GM19463 (cell line): Measurements from ENCODE around the gene TMOD3.

Source experiments
- ATAC-seq: cut with Tn5 transposase; IDR thresholded peaks from one replicate; pipeline ENCODE4 v1.9.1; 2021; ENCODE audit warnings: mild to moderate bottlenecking, moderate library complexity; ENCODE audit not compliant: unreplicated experiment

The TMOD3 gene

GRCh38 chr15:51907136-51907862 is 77.8 kb downstream of the TMOD3 start:
- ATAC-seq: no peak

DNA sequence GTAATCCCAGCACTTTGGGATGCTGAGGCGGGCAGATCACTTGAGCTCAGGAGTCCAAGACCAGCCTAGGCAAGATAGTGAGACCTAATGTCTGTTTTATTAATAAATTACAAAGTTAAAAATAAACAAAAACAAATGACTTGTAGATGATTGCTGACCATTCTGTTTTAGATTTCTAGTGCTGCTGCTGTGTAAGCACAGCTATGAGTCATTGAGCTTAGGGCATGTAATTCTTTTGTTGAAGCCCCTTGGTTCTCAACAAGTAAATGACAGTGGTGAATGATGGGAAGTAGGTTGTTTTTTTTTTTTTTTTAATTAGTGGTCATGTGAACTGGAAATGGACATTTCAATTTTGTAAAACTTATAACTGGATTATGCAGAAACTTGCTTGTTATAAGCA is 78.9 kb downstream of the TMOD3 start:
- no peak for ATAC-seq

DNA sequence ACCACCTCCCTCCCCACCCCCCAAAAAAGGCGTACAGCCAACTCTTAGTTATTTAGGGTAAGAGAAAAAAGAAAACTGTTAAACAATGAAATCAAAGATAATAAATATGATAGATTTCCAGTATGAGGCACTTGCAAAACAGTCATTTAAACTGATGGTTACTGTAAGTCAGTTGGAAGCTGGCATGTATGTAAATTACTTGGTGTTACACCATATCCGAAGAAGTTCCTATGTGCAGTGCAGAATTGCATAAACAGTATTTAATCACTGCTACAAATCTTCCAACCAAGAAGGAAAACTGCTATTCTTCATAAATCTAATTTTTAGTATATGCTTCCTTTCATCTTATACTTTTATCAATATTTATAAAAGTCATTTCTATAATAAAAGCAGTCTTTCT is 80.1 kb downstream of the TMOD3 start:
- no peak for ATAC-seq

DNA sequence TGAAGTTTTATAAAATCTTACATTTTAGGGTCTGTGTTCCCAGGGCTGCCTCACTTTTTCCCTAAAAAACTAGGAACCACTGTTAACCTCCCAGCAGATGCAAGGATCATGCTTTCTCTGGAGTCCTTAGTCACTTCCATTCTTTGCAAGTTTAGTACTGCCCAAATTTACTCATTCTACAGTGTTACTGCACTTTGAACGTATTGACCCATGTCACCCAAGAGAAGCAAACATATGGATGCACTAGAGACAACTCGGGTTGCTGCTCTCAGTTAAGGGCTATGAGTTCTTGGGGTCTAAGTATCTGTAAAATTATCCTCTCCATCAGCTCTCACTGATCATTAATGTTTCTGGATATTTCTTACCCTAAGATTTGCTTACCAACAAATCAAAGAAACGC is 83.1 kb downstream of the TMOD3 start:
- no peak for ATAC-seq

GRCh38 chr15:51917493-51917892 is 88.0 kb downstream of the TMOD3 start:
- ATAC-seq: no peak

GRCh38 chr15:51924156-51925068 is 95.0 kb downstream of the TMOD3 start:
- ATAC-seq: no peak

DNA sequence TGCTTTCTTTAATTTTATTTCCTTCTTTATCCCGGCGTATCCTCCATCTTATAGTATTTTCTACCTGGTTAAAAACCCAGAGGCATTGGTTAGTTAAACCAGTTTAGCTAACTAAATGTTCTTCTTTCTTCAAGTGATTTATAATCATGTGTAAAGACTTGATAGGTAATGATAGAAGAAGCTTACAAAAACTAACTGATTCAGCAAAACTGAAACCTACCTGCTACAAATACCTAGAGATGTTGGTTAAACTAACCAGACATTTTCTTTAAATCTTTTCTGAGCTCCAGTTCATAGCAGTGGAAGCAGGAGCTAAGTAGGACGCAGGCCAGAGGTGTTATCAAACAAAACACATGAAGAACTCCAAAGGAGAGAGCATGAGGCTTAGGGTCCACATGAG is 97.4 kb downstream of the TMOD3 start:
- ATAC-seq: no peak

- no peak for ATAC-seq
These were observed 101.6 kb downstream of the TMOD3 start for GRCh38 chr15:51931016-51931415.

GRCh38 chr15:51931638-51932037 is 102.2 kb downstream of the TMOD3 start:
- ATAC-seq: no peak

DNA sequence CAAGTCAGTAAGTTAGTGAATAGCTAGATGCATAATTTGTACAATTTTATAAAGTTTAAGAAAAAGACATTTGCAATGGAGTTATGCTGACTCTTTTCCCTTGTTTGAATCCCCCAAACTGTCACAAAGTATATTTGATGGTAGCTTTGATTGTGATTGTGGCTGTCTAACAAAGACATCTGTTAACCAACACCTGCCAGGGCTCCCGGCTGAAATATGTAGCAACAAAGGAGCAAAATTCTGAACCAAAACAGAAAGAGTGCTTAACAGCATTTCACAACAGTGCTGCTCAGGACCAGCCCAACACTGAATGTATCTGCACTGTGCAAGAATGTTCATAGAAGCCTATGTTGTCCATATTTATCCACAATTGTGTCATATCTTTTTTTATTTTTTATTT is 102.7 kb downstream of the TMOD3 start:
- ATAC-seq: no peak

- ATAC-seq: peak; percentile 94
These were observed 106.1 kb downstream of the TMOD3 start for GRCh38 chr15:51935466-51936104.

DNA sequence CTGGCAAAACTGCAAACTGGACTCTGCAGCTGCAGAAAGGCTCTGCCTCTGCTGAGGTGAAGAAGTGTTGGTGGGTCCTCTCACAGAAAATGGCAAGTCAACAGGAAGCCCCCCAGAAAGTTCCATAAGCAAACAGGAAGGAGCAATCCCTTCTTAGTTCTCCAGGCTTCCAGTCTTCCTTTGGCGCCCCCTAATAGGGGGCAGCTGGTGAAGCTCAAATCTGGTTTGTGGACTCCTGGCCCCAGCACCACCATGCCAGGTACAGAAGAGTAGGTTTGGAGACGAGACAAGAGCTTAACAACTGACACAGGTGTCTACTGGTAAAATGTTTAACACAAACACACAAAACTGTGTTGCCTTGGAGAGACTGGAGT is 106.6 kb downstream of the TMOD3 start:
- no peak for ATAC-seq

GRCh38 chr15:51938286-51938685 is 108.8 kb downstream of the TMOD3 start:
- no peak for ATAC-seq

GRCh38 chr15:51939216-51939615 is 109.8 kb downstream of the TMOD3 start:
- no peak for ATAC-seq

DNA sequence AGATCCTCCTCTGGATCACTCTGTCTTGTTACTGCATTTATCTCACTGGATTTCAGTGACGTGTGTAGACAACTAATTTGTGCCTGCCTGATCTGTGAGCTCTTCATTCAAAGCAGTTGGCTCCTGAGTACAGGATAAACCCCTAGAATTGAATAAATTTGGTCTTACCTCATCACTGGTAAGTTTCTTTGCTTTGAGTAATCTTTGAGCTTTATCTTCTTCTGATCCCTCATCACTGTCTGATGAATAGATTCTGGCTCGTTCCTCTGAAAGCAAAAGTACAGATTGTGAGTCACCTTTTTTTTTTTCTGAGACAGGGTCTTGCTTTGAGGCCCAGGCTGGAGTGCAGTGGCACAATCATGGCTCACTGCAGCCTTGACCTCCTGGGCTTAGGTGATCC is 117.7 kb downstream of the TMOD3 start:
- ATAC-seq: no peak

DNA sequence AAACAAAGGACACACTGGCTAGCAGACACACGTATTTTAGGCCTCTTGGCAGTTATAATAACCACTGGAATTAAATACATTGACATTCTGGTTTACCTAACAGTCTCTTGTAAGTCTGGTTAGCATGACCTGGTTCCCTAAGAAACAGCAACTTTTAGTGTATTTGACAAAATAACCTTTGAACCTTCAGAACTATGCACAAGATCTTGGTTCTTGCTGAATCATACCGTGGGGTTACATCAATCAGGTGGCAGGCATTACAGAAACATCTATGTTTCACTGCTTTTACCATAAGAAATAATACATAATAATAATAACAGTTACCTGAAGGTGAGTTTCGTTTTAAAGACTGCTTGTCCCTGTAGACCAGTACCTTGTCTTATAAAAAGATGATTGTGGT is 123.4 kb downstream of the TMOD3 start:
- ATAC-seq: no peak

DNA sequence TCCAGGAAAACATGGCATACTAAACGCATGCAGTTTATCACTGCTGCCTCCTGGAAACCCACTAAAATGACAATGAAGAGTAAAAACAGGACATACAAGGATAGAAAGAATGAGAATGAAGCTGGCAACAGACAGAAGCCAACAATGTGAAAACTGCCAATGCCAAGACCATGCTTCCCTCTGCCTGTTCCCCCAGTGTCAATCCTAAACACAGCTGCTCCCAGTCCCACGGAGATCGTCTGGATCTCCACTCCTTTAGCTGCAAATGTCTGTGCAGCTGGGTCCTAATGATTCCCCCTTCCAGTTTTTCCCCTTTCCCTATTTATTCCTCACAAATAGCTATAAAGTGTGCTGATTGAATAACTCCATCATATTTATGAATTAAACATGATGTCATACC is 126.1 kb downstream of the TMOD3 start:
- ATAC-seq: no peak
